ENCODE measurements around the gene SPRYD3. TPM values are rescaled to one million over a fixed set of nuclear protein-coding genes. Genes with fewer than 3 reads are reported as not detected.
"Not testable (repeated sequence)": the region's sequence is repeated elsewhere in the genome, so short reads cannot be mapped to it uniquely, and the experiment has no call there.

Gene SPRYD3
- total RNA-seq, 4 donors from 2014 or later = 37.8 to 82.7 (median 58.9) TPM

DNA sequence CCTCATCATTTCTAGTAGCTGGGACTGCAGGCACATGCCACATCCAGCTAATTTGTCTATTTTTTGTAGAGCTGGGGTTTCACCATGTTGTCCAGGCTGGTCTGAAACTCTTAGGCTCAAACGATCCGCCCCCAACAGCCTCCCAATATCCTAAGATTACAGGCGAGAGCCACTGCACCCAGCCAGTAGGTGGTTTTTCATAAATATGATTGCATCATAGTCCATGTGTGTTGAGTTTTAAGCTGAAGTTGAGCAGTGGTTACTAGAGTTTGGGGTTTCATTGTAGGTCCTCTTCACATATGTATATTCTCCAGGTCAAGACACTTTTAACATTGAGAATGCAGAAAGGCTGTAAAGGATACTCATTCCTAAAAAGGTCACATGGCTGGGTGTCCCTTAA, 42.4 kb downstream of the SPRYD3 start:
- no peaks in the 10 kb centered on the region for H3K4me1 ChIP-seq
- WGBS, 2 donors = 93 to 100% methylated on average over 3 of the region's 3 CpGs
- H3K36me3 ChIP-seq = peaks cover 77% of the 10 kb centered on the region in 2 donors
- DNase-seq = no peak
- H3K9me3 ChIP-seq = no peaks in the 10 kb centered on the region
- H3K4me3 ChIP-seq (replicated peaks in 1 of 3) = no peak overlapping the region
- H3K27me3 ChIP-seq = no peaks in the 10 kb centered on the region
- no peak for TF ChIP-seq POLR2A (IDR thresholded peaks at IDR 0.05)
- TF ChIP-seq, protein P1, sequence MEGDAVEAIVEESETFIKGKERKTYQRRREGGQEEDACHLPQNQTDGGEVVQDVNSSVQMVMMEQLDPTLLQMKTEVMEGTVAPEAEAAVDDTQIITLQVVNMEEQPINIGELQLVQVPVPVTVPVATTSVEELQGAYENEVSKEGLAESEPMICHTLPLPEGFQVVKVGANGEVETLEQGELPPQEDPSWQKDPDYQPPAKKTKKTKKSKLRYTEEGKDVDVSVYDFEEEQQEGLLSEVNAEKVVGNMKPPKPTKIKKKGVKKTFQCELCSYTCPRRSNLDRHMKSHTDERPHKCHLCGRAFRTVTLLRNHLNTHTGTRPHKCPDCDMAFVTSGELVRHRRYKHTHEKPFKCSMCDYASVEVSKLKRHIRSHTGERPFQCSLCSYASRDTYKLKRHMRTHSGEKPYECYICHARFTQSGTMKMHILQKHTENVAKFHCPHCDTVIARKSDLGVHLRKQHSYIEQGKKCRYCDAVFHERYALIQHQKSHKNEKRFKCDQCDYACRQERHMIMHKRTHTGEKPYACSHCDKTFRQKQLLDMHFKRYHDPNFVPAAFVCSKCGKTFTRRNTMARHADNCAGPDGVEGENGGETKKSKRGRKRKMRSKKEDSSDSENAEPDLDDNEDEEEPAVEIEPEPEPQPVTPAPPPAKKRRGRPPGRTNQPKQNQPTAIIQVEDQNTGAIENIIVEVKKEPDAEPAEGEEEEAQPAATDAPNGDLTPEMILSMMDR (IDR thresholded peaks at IDR 0.05) = no peak
- intact Hi-C loops (cut with DNase I) = no loop called here
- no peak overlapping the region for H3K27ac ChIP-seq

DNA sequence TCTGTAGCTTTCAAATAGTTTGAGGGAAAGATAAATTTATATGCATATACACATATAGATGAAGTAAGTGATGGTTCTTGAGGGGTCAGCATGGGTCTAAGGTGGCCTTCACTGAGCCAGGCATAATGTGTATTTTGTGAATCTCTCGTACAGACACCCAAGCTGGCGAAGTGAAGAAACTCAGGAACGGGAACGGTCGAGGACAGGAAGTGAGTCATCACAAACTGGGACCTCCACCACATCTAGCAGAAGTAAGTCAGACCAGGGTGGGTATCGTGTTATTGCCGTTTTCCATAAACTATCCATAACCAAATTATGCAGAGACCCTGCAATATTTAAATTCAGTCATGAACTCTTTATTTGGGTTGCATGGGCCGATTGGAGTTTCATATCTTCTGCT, 44.7 kb downstream of the SPRYD3 start:
- Histone ChIP-seq H3K4me1 (no peaks in the 10 kb centered on the region), H3K27ac (peak overlapping the region in 1 of 3 donors; percentile 3), H3K9me3 (no peaks in the 10 kb centered on the region), H3K36me3 (peaks cover 83 to 89% of the 10 kb centered on the region in 2 donors), H3K4me3 (replicated peaks in 1 of 3) (no peak overlapping the region), H3K27me3 (no peaks in the 10 kb centered on the region)
- intact Hi-C loops (cut with DNase I) = no loop called here
- DNase-seq = no peak
- no peak for TF ChIP-seq POLR2A (IDR thresholded peaks at IDR 0.05)
- TF ChIP-seq, protein P1 (IDR thresholded peaks at IDR 0.05) = no peak
- 84 to 87% methylated on average over 8 of the region's 8 CpGs for WGBS, 2 donors

DNA sequence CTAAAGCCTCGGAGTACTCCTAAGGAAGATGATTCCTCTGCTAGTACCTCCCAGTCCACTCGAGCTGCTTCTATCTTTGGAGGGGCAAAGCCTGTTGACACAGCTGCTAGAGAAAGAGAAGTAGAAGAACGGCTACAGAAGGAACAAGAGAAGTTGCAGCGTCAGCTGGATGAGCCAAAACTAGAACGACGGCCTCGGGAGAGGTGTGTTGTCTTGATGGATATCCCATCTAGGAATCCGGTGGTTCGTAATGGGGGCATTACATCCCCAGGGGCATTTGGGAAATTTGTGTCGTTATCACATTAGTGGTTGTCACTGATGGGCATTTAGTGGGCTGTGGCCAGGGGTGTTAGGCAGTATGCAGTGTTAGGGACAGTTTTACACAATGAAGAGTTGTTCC, 45.4 kb downstream of the SPRYD3 start:
- 85 to 92% methylated on average over 10 of the region's 10 CpGs for WGBS, 2 donors
- intact Hi-C loops (cut with DNase I); H3K4me3 ChIP-seq (replicated peaks in 1 of 3); H3K27ac ChIP-seq; H3K9me3 ChIP-seq; H3K4me1 ChIP-seq; H3K27me3 ChIP-seq; DNase-seq: not testable (repeated sequence)
- peaks cover 85 to 89% of the 10 kb centered on the region in 2 donors for H3K36me3 ChIP-seq

DNA sequence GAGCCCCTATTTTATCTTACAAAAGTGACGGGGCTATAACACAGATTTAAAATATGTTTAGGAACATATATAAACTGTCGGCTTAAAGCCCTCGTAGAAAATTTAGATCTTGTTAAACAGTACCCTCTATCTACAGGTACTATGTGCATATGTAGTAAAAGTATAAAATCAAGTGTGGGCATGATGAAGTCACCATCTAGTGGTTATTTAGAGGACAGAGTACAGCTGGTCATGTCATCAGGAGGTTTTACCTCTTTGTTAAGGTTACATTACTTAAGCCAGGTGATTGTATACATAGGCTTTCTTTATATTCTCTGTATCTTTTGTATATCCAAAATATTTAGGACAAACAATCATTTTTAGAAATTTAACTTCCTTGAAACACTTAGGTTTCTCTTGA, 47.6 kb downstream of the SPRYD3 start:
- DNase-seq = no peak
- TF ChIP-seq, protein P1 (IDR thresholded peaks at IDR 0.05) = no peak
- no peak for TF ChIP-seq POLR2A (IDR thresholded peaks at IDR 0.05)
- Histone ChIP-seq H3K4me1 (no peaks in the 10 kb centered on the region), H3K27me3 (no peaks in the 10 kb centered on the region), H3K4me3 (replicated peaks in 1 of 3) (no peak overlapping the region), H3K9me3 (no peaks in the 10 kb centered on the region), H3K27ac (no peak overlapping the region), H3K36me3 (peaks cover 81 to 83% of the 10 kb centered on the region in 2 donors)
- intact Hi-C loops (cut with DNase I) = no loop called here
- 95% methylated on average over 3 of the region's 3 CpGs for WGBS, 2 donors

DNA sequence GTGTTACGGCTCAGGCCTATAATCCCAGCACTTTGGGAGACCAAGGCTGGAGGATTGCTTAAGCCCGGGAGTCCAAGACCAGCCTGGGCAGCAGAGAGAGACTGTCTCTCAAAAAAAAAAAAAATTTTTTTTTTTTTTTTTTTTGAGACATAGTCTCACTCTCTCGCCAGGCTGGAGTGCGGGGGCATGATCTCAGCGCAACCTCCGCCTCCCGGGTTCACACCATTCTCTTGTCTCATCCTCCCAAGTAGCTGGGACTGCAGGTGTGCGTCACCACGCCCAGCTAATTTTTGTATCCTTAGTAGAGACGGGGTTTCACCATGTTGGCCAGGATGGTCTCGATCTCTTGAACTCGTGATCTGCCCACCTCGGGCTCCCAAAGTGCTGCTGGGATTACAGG, 52.2 kb downstream of the SPRYD3 start:
- H3K27ac ChIP-seq; intact Hi-C loops (cut with DNase I); H3K9me3 ChIP-seq; H3K4me3 ChIP-seq (replicated peaks in 1 of 3); H3K4me1 ChIP-seq; H3K27me3 ChIP-seq; DNase-seq: not testable (repeated sequence)
- WGBS, 2 donors = 88 to 92% methylated on average over 13 of the region's 13 CpGs
- peaks cover 80 to 86% of the 10 kb centered on the region in 2 donors for H3K36me3 ChIP-seq

DNA sequence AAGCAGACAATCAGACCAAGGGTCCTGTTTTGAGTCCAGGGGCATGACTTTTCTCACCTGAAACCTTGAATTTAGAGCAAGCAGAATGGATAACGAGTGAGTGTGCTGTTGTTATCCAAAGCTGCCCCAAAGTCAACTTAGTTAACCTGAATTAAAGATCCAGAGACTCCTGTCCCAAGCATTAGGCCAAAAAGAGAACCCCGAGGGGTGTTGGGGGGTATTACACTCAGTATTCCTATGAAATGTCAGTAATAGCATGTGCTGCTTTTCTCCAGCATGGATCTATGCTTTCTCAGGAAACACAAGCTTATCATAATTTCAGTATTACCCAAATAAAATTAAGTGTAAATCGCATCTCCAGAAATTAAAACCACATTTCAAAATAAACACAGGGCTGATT, 53.9 kb downstream of the SPRYD3 start:
- intact Hi-C loops (cut with DNase I) = no loop called here
- Histone ChIP-seq H3K27me3 (no peaks in the 10 kb centered on the region), H3K4me1 (no peaks in the 10 kb centered on the region), H3K36me3 (peaks cover 81 to 85% of the 10 kb centered on the region in 2 donors), H3K27ac (no peak overlapping the region), H3K4me3 (replicated peaks in 1 of 3) (no peak overlapping the region), H3K9me3 (no peaks in the 10 kb centered on the region)
- no peak for DNase-seq
- WGBS, 2 donors = 83 to 89% methylated on average over 3 of the region's 3 CpGs
- TF ChIP-seq, protein P1 (IDR thresholded peaks at IDR 0.05) = no peak
- TF ChIP-seq POLR2A (IDR thresholded peaks at IDR 0.05) = no peak
